HepG2 (cell line): ENCODE results near the gene CD7. TPM values are rescaled to one million over a fixed set of nuclear protein-coding genes. Genes with fewer than 3 reads are reported as not detected.
A peak's percentile ranks its signal among the peaks of the same experiment; 100 is the strongest.

ENCODE experiments used
- AFF4 ChIP-seq: sonication (generic); formaldehyde crosslinking; IDR thresholded peaks from 2 replicates; pipeline ENCODE4 v1.4.0; 2020; ENCODE audit warnings: missing genetic modification reagents
- BCL6 ChIP-seq: IDR thresholded peaks from 2 replicates; pipeline ENCODE4 v1.6.1; 2016; ENCODE audit warnings: missing genetic modification reagents, missing compliant biosample characterization
- CBFB ChIP-seq: sonication (generic); formaldehyde crosslinking; IDR thresholded peaks from 2 replicates; pipeline ENCODE4 v1.4.0; 2020; ENCODE audit warnings: missing genetic modification reagents
- DDIT3 ChIP-seq: sonication (generic); formaldehyde crosslinking; IDR thresholded peaks from 2 replicates; pipeline ENCODE4 v1.4.0; 2020; ENCODE audit warnings: mild to moderate bottlenecking, missing genetic modification reagents
- EHMT2 ChIP-seq: fragments of 200-600 bp; sonication (generic); IDR thresholded peaks from 2 replicates; pipeline ENCODE4 v1.7.0; 2017; ENCODE audit warnings: antibody characterized with exemption, low read depth, low read length, borderline replicate concordance
- ETV6 ChIP-seq: sonication (generic); formaldehyde crosslinking; conservative IDR thresholded peaks from 2 replicates; pipeline ENCODE4 v1.4.0; 2020; ENCODE audit warnings: missing genetic modification reagents
- FLYWCH1 ChIP-seq: sonication (generic); formaldehyde crosslinking; IDR thresholded peaks from 2 replicates; pipeline ENCODE4 v1.8.1; 2023; ENCODE audit warnings: mild to moderate bottlenecking, missing genetic modification reagents
- HIVEP1 ChIP-seq: sonication (generic); formaldehyde crosslinking; IDR thresholded peaks from 2 replicates; pipeline ENCODE4 v1.4.0; 2020; ENCODE audit warnings: mild to moderate bottlenecking, missing genetic modification reagents
- MEF2D ChIP-seq: sonication (generic); formaldehyde crosslinking; IDR thresholded peaks from 2 replicates; pipeline ENCODE4 v1.5.1; 2020; ENCODE audit warnings: mild to moderate bottlenecking, missing genetic modification reagents
- PCBP2 ChIP-seq: fragments of 200-400 bp; formaldehyde crosslinking; optimal IDR thresholded peaks from 2 replicates; pipeline ENCODE3; 2018; ENCODE audit warnings: low read length, low read depth; ENCODE audit not compliant: poor library complexity, severe bottlenecking
- PHF5A ChIP-seq: IDR thresholded peaks from one replicate; pipeline ENCODE4 v1.6.1; 2018; ENCODE audit warnings: low read depth, missing genetic modification reagents; ENCODE audit not compliant: unreplicated experiment
- REXO4 ChIP-seq: sonication (generic); formaldehyde crosslinking; IDR thresholded peaks from 2 replicates; pipeline ENCODE4 v1.8.0; 2022; ENCODE audit warnings: missing genetic modification reagents, mild to moderate bottlenecking, borderline replicate concordance
- SAFB2 ChIP-seq: sonication (generic); formaldehyde crosslinking; IDR thresholded peaks from 2 replicates; pipeline ENCODE4 v1.5.1; 2020; ENCODE audit warnings: missing genetic modification reagents, low read depth, mild to moderate bottlenecking, borderline replicate concordance
- SMYD3 ChIP-seq: sonication (generic); formaldehyde crosslinking; IDR thresholded peaks from 2 replicates; pipeline ENCODE4 v1.8.1; 2023; ENCODE audit warnings: mild to moderate bottlenecking, missing genetic modification reagents
- STAT5B ChIP-seq: sonication (generic); formaldehyde crosslinking; IDR thresholded peaks from 2 replicates; pipeline ENCODE4 v1.4.0; 2020; ENCODE audit warnings: missing genetic modification reagents
- TCF7 ChIP-seq: sonication (generic); IDR thresholded peaks from 2 replicates; pipeline ENCODE4 v1.6.1; 2016; ENCODE audit warnings: antibody characterized with exemption, low read depth
- TFDP2 ChIP-seq: sonication (generic); formaldehyde crosslinking; IDR thresholded peaks from 2 replicates; pipeline ENCODE4 v1.4.0; 2020; ENCODE audit warnings: missing genetic modification reagents
- TIGD3 ChIP-seq: sonication (generic); formaldehyde crosslinking; IDR thresholded peaks from 2 replicates; pipeline ENCODE4 v1.5.1; 2020; ENCODE audit warnings: mild to moderate bottlenecking, missing genetic modification reagents, borderline replicate concordance
- TOE1 ChIP-seq: sonication (generic); formaldehyde crosslinking; IDR thresholded peaks from 2 replicates; pipeline ENCODE4 v1.4.0; 2020; ENCODE audit warnings: mild to moderate bottlenecking, missing genetic modification reagents
- ZNF546 ChIP-seq: sonication (generic); formaldehyde crosslinking; conservative IDR thresholded peaks from 2 replicates; pipeline ENCODE4 v1.8.1; 2023; ENCODE audit warnings: mild to moderate bottlenecking, missing genetic modification reagents
- ZNF768 ChIP-seq: sonication (generic); formaldehyde crosslinking; IDR thresholded peaks from 2 replicates; pipeline ENCODE4 v1.4.0; 2020; ENCODE audit warnings: missing genetic modification reagents
- ZNF816 ChIP-seq: sonication (generic); formaldehyde crosslinking; IDR thresholded peaks from 2 replicates; pipeline ENCODE4 v1.8.0; 2022; ENCODE audit warnings: missing genetic modification reagents, mild to moderate bottlenecking, borderline replicate concordance
- ZNF83 ChIP-seq: sonication (generic); formaldehyde crosslinking; IDR thresholded peaks from 2 replicates; pipeline ENCODE4 v1.4.0; 2020; ENCODE audit warnings: missing genetic modification reagents, mild to moderate bottlenecking, borderline replicate concordance
- polyA plus RNA-seq, 8 experiments: library from polyadenylated mRNA; depleted of rRNA in 3 of 8; stranded (reverse) in 7 of 8; unstranded in 1 of 8; fragments of >200 nt; fragmentation: Illumina TruSeq in 4 of 8; extraction: Trizol in 4 of 8; gene quantifications; 2 replicates each; pipeline versions ENCODE4 v1.2.1 to v1.2.3, GENCODE V29; 2011 to 2016; ENCODE audit warnings: low read depth in 4 of 8, missing spikeins in 1 of 8, mixed read lengths in 1 of 8; ENCODE audit not compliant: insufficient read depth in 1 of 8
- total RNA-seq, 5 experiments: library from RNA; depleted of rRNA; stranded (reverse); fragments of >200 nt; fragmentation: Illumina TruSeq; extraction: Trizol; gene quantifications; 2 replicates each; pipeline ENCODE4 v1.2.3, GENCODE V29; 2016; ENCODE audit warnings: low read depth in 1 of 5

Gene CD7
- total and polyA plus RNA-seq, 2 of the 13 experiments (the other 11 are each of a cell fraction or from before 2014, with no cell fraction given) = 67.6 to 76.4 TPM

GRCh38 chr17:82346342-82347300 is 29.2 kb upstream of the CD7 start (continued):
- TF ChIP-seq DDIT3 (CRISPR knock-in tag) = 0 out of 2 replicates have a peak, but pooled peaks have one; percentile 22
- no peak for TF ChIP-seq TOE1
- TF ChIP-seq HIVEP1 (CRISPR knock-in tag) = peak; percentile 94
- TF ChIP-seq ZNF546 (CRISPR knock-in tag) = no peak; the same call in 1 of the 2 replicates
- no peak for TF ChIP-seq FLYWCH1 (CRISPR knock-in tag)
- peak; percentile 75 for TF ChIP-seq TCF7
- TF ChIP-seq ZNF768 = no peak; the same call in 1 of the 2 replicates
- TF ChIP-seq EHMT2 = no peak
- no peak; the same call in 1 of the 2 replicates for TF ChIP-seq SAFB2 (CRISPR knock-in tag)
- TF ChIP-seq REXO4 = 0 out of 2 replicates have a peak, but pooled peaks have one; percentile 49
- no peak for TF ChIP-seq PCBP2
- peak; percentile 8 for TF ChIP-seq ZNF816 (CRISPR knock-in tag)
- no peak for TF ChIP-seq TIGD3 (CRISPR knock-in tag)
- peak; percentile 70; the same call in 1 of the 2 replicates for TF ChIP-seq ETV6 (CRISPR knock-in tag)
- peak; percentile 87 for TF ChIP-seq CBFB
- TF ChIP-seq AFF4 (CRISPR knock-in tag) = no peak
- peak; percentile 63; the same call in 1 of the 2 replicates for TF ChIP-seq ZNF83 (CRISPR knock-in tag)
- peak; percentile 97 for TF ChIP-seq PHF5A
- TF ChIP-seq TFDP2 (CRISPR knock-in tag) = no peak; the same call in none of the 2 replicates
- 0 out of 2 replicates have a peak, but pooled peaks have one; percentile 26 for TF ChIP-seq STAT5B
- TF ChIP-seq MEF2D (CRISPR knock-in tag) = peak; percentile 97
- TF ChIP-seq SMYD3 = peak; percentile 81; the same call in 1 of the 2 replicates
- TF ChIP-seq BCL6 (CRISPR knock-in tag) = peak; percentile 88
